Mammary epithelial cell (primary cell): ENCODE results near the gene SMARCAL1.

Source experiments
- EZH2 ChIP-seq: IDR thresholded peaks from 2 replicates; pipeline ENCODE4 v1.6.1; 2012; ENCODE audit warnings: low read length, inconsistent platforms, borderline replicate concordance
- TF ChIP-seq, protein P1 (sequence below), 2 donors: IDR thresholded peaks in 1 of 2; conservative IDR thresholded peaks in 1 of 2; 2 replicates each; pipeline ENCODE4 v1.5.1; 2011 to 2012; ENCODE audit warnings: inconsistent platforms in 2 of 2, low read length in 2 of 2, mild to moderate bottlenecking in 2 of 2, control low read depth in 1 of 2, low read depth in 1 of 2; ENCODE audit not compliant: insufficient read depth in 1 of 2; ENCODE audit errors: extremely low read depth in 1 of 2

DNA sequence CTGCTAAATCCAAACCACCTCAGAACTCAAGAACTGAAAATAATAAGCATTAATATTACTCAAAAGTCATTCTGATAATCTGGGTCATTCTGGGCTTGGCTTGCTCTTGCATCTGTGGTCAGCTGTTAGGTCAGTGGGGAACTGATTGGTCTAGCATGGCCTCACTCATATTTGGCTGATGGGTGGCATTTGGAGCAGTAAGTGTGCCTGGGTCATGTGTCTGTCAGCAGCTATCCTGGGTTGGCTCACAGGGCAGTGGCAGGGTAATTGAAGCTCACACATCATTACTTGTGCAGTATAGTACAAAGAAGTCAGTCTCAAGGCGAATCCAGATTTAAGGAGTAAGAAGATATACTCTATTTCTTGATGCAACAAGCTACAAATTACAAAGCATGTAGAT lies 95.9 kb downstream of the SMARCAL1 start:
- TF ChIP-seq, protein P1, sequence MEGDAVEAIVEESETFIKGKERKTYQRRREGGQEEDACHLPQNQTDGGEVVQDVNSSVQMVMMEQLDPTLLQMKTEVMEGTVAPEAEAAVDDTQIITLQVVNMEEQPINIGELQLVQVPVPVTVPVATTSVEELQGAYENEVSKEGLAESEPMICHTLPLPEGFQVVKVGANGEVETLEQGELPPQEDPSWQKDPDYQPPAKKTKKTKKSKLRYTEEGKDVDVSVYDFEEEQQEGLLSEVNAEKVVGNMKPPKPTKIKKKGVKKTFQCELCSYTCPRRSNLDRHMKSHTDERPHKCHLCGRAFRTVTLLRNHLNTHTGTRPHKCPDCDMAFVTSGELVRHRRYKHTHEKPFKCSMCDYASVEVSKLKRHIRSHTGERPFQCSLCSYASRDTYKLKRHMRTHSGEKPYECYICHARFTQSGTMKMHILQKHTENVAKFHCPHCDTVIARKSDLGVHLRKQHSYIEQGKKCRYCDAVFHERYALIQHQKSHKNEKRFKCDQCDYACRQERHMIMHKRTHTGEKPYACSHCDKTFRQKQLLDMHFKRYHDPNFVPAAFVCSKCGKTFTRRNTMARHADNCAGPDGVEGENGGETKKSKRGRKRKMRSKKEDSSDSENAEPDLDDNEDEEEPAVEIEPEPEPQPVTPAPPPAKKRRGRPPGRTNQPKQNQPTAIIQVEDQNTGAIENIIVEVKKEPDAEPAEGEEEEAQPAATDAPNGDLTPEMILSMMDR (conservative IDR thresholded peaks at IDR 0.05 in 1 of 2, IDR thresholded peaks at IDR 0.05 in 1 of 2; ENCODE audit: extremely low read depth in 1 of 2, insufficient read depth in 1 of 2, low read depth in 1 of 2, low read length in 2 of 2), result no peak
- no peak for TF ChIP-seq EZH2
